GM12891 (cell line): ENCODE results near the gene SLC5A11.

Experiments
- PAX5 ChIP-seq: IDR thresholded peaks from 2 replicates; pipeline ENCODE4 v1.6.1; 2011; ENCODE audit warnings: low read length, moderate library complexity, mild to moderate bottlenecking; ENCODE audit not compliant: insufficient read depth, severe bottlenecking
- POLR2A ChIP-seq: IDR thresholded peaks from 2 replicates; pipeline ENCODE4 v1.6.1; 2011; ENCODE audit warnings: low read depth, low read length, control low read depth
- POLR2AphosphoS5 ChIP-seq: IDR thresholded peaks from 2 replicates; pipeline ENCODE4 v1.6.1; 2011; ENCODE audit warnings: low read depth, low read length, control low read depth
- SPI1 ChIP-seq: IDR thresholded peaks from 2 replicates; pipeline ENCODE4 v1.6.1; 2011; ENCODE audit warnings: low read depth, low read length, control low read depth
- TAF1 ChIP-seq: IDR thresholded peaks from 2 replicates; pipeline ENCODE4 v1.6.1; 2011; ENCODE audit warnings: low read depth, low read length, control low read depth

GRCh38 chr16:24936151-24936550, 90.4 kb downstream of the SLC5A11 start:
- no peak for TF ChIP-seq POLR2A
- TF ChIP-seq TAF1, result no peak
- no peak for TF ChIP-seq SPI1
- TF ChIP-seq POLR2AphosphoS5, result no peak
- TF ChIP-seq PAX5, result no peak
